GM18867 (cell line): Measurements from ENCODE around the gene CD2AP.
A peak's percentile ranks its signal among the peaks of the same experiment; 100 is the strongest.
"Not testable (repeated sequence)": the region's sequence is repeated elsewhere in the genome, so short reads cannot be mapped to it uniquely, and the experiment has no call there.

Source experiments
- ATAC-seq: cut with Tn5 transposase; IDR thresholded peaks from one replicate; pipeline ENCODE4 v1.9.1; 2021; ENCODE audit warnings: mild to moderate bottlenecking, moderate library complexity; ENCODE audit not compliant: unreplicated experiment

CD2AP gene

GRCh38 chr6:47631269-47631772 lies 153.7 kb downstream of the CD2AP start:
- ATAC-seq = peak; percentile 53

DNA sequence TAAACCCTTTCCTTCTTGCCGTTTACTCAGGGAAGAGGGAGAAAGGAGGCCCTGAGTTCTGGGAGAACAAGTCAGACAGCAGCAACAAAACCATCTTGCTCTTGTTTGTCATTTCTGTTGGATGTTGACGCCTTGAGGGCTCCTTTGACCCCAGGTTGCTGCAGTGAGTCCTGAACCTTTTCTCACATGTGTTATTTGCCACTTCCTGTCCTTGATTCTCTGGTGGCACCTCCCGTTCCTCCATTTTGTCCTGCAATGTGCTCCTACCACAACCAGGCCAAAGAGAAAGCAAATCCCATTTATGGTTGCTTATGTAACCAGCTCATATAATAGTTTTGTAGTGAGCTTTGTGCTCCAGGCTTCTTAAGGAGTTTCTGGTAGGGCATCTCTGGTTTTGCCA lies 154.2 kb downstream of the CD2AP start:
- ATAC-seq = no peak

DNA sequence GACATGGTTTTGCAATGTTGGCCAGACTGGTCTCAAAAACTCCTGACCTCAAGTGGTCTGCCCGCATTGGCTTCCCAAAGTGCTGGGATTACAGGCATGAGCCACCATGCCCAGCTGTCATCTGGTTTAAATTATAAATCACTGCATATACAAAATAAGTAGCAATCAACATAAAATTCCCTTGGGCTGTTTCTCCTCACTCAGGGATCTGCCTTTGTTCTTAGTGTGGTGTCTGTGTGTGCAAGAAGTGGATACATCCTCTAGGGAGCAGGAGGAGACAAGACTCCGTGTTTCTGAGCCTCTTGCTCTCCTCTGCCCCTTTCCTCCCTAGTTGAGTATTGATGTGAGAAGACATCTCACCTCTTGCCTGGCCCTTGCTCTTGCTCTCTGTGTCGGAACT lies 155.6 kb downstream of the CD2AP start:
- ATAC-seq = no peak

DNA sequence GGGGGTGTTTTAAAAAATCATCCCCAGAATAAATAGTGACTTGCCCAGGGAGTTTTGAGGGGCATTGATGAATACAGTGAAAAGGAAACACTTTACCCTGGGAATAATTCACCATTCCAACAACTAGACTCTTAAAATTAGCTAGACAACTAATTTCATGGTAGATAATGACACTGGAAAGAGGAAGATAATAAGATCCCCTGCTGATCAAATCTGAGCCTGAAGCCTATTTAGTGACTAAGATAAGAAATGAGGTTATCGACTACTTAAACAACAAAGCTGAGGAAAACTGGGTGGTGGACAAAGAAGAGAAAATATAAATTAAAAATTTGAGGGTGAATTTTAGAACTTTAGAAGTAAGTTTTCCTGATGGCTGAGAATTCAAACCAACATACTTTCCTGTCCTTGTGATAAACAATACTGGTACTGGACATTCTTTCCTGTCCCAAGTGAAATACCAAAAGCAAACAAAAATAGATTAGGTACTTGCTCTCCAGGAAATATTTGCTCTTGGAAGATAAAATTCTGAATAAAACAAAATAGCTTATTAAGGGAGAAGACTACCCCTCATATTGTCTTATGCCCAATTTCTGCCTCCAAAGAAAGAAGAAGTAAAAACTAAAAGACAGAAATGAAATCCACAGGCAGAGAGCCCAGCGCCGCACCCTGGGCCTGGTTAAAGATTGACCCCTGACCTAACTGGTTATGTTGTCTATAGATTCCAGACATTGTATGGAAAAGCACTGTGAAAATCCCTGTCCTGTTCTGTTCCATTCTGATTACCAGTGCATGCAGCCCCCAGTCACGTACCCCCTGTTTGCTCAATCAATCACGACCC lies 156.8 kb downstream of the CD2AP start:
- no peak for ATAC-seq

DNA sequence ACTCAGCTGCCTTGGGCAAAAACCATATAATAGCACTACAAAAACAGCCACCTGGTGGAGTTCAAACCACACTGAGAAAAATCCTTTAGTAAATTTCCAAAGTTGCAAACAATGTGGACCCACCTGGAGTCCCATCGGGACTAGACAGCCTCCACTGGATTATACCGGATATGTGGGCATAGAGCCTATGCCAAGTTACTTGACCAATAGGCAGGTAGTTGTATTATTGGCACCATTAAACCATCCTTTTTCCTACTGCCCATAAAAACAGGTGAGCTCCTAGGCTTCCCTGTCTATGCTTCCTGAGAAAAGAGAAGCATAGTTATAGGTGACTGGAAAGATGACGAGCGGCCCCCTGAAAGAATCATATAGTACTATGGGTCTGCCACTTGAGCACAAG lies 169.1 kb downstream of the CD2AP start:
- ATAC-seq = no peak

DNA sequence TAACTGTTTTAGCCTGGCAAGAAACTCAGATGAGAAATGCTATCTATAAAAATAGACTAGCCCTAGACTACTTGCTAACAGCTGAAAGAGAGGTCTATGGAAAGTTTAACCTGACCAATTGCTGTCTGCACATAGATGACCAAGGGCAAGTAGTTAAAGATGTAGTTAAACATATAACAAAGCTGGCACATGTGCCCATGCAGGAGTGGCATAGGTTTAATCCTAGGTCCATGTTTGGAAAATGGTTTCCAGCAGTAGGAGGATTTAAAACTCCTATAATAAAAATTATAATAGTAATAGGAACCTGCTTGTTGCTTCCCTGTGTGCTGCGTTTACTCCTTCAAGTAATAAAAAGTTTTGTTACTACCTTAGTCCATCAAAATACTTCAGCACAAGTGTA lies 169.6 kb downstream of the CD2AP start:
- no peak for ATAC-seq

- not testable (repeated sequence) for ATAC-seq
Observed at GRCh38 chr6:47647626-47648025, 170.0 kb downstream of the CD2AP start.

DNA sequence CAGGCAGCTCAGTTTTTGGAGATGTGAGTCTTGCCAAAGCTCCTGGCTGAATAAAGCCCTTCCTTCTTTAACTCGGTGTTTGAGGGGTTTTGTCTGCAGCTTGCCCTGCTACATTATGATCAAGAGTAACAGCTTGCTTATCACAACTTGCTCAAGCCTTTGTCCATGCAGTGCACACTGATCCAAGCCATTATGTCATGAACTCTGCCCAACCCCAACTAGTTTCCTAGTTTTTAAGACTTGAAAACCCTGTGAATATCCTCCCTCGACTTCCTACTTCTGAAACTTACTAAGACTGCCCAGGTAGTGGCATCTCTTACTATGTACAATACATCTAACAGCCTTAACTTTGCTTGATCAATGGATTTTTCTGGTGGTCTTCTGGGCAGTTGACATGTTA lies 170.4 kb downstream of the CD2AP start:
- no peak for ATAC-seq

DNA sequence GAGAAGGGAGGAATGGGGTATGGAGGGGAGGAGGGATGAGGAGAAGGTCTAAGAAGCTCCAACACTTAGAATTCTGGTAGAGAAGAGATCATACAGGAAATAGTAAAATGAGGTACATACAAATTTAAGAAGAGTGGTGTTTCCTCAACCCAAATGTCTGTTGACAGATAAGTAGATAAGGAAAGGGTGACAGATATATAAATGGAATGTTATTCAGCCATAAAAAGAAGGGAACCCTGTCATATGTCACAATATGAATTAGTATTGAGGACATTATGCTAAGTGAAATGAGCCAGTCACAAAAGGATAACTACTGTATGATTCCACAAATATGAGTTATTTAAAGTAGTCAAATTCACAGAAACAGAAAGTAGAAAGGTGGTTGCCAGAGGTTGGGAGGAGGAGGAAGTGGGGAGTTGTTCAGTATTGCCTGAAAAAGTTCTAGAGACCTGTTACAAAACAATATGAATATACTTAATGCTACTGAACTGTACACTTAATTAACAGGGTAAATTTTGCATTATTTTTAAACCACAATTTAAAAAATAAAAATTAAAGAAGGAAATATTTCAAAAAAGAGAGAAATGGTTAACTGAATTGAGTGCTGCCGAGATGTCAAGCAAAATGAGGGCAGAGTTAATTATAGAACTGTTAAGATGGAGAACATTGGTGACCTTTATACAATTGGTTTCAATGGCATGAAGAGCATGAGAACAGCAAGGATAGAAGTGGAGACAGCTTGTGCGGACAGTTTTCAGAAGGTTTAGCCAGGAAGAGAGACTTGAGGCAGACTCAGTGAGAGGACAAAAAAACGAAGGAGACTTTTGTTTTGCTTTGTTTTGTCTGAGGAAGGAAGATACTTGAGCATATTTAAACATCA lies 173.2 kb downstream of the CD2AP start:
- no peak for ATAC-seq

GRCh38 chr6:47651505-47651944 lies 173.9 kb downstream of the CD2AP start:
- ATAC-seq = no peak

DNA sequence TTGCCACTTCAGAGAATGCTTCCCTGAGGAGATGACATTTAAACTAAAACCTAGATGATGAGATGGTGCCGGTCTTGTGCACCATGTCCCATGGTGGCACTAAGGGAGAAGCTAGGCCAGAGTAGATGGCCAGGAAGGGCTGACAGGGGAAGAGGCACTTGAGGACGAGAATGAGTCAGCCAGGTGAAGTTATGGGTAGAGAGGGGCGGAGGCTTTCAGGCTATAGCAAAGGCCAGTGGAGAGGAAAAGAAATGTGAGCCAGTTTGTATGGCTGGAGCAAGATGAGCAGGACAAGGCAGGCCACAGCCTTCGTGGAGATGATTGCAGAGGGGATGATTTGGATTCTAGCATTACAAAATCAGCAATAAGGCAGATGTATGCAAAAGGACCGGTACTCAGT lies 176.1 kb downstream of the CD2AP start:
- no peak for ATAC-seq

- no peak for ATAC-seq
Observed at GRCh38 chr6:47654255-47654654, 176.7 kb downstream of the CD2AP start.

GRCh38 chr6:47655719-47656595 lies 178.4 kb downstream of the CD2AP start:
- peak; percentile 46 for ATAC-seq

DNA sequence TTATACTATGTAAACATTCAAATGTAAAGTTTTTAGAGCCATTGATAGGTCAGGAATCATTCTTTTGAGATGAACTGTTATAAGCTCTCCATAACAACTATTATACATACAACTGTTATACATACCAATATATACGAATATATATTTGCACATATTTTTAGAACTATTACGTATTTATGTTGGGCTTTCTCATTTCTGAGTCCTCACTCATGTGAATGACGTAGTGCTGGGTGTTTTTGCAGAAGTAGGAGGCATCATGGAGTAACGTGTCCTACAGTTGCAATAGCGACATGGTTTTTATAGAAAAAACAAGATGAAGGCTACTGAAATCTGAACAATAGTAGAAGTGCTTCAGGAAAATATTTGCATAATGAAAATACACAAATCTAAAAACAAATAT lies 184.4 kb downstream of the CD2AP start:
- ATAC-seq = no peak

GRCh38 chr6:47663462-47664216 lies 186.1 kb downstream of the CD2AP start:
- ATAC-seq = no peak

DNA sequence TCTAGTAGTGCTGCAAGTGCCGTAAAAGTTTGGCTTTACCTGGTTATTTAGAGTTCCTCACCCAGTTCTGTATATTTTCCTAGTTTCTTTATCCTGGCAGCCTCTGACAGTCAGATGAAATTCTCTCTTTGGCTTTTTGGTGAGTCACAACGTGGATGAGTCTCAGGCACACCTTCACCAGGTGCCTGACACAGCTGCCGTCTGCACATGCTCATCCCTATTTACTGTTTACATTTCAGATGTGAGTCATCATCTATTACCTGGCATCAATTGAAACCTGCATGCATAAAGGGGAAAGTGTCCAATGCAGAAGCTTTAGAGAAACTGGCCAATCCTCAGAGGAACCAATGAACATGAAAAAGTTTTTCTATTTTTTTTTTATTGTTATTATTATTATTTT lies 187.5 kb downstream of the CD2AP start:
- no peak for ATAC-seq

GRCh38 chr6:47669684-47670513 lies 192.3 kb downstream of the CD2AP start:
- no peak for ATAC-seq

DNA sequence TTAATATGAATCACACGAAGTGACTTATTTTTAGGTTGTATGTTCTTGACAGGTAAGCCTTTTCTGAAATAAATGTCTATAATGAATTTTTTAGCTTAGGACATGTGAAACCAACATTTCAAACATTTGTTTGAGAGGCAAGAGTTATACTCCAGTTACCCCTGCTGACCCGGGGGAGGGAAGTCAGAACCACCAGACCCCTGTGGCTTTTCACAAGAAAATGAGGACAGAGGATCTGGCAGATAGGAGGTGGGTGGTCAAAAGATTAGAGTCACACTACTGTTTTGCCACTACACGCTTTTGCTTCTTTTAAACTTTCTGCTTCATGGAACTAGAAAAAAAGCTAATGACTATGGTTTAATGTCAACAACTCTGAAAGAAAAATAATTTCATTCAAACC lies 193.3 kb downstream of the CD2AP start:
- ATAC-seq = no peak

DNA sequence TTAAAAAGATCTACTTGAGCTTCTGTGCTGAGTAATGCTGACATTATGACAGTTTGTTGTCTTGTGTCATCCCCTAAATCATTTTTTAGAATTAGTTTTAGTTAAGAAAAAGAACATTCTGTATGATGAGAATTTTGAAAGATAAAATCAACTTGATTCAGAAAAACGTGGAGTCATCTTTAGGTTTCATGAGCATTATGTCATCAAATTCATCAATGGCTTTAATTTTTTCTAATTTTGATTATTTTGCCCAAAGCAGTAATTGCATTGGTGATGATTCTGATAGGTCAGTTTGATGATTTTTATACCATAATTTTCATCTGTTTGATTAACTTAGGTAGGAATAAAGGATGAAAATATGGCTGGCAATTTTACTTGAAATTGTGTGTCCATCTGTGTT lies 194.2 kb downstream of the CD2AP start:
- no peak for ATAC-seq
